GM19395 (cell line): Measurements from ENCODE around the gene PTCSC3.
"Not testable (repeated sequence)": the region's sequence is repeated elsewhere in the genome, so short reads cannot be mapped to it uniquely, and the experiment has no call there.

Source experiments
- ATAC-seq: cut with Tn5 transposase; IDR thresholded peaks from one replicate; pipeline ENCODE4 v1.9.1; 2021; ENCODE audit warnings: mild to moderate bottlenecking, moderate library complexity; ENCODE audit not compliant: unreplicated experiment

PTCSC3 gene

DNA sequence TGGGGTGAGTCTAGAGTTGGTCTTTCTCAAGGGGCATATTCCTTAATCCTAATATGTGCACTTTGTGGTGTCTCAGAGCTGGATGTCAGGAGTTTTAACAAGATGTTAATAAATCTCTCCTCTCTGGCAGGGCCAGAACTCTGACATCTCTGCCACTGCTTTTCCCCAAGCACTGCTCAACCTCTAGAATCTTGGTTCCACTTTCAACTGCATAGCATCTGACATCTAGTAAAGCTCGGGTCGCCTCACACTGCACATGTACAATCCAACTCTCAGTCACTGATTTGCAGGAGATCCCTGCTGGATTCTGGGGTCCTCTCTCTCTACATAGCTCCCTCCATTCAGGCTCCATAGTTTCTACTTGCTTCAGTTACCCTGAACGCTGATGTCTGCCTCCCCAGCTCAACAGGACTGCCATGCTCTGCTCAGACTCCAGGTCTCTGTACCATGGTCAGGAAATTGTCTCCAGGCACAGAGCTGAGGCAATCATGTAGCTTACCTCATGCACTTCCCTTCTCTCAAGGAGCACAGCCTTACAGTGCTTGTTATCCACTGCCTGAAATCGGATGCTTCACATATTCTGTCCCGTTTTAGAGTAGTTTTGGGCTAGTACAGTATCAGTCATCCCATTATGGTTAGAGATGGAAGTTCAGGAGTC is 1.6 kb downstream of the PTCSC3 start:
- ATAC-seq = no peak

DNA sequence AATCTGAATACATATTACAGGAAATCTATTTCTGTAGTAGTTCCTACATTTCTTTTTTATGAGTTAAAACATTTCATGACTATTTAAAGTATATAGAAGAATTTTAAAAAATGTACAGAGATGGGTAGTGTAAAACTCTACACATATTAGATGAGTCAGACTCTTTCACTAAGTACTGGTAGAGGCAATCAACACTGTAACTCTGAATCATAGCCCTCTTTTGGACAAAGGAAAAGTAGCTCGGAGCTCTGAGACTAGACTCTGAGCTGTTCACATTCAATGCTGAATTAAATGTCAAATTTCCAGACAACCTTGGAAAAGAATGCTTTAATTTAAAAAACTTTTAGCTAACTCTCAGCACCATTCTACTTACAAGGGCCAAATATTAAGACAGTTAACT is 3.4 kb downstream of the PTCSC3 start:
- no peak for ATAC-seq

DNA sequence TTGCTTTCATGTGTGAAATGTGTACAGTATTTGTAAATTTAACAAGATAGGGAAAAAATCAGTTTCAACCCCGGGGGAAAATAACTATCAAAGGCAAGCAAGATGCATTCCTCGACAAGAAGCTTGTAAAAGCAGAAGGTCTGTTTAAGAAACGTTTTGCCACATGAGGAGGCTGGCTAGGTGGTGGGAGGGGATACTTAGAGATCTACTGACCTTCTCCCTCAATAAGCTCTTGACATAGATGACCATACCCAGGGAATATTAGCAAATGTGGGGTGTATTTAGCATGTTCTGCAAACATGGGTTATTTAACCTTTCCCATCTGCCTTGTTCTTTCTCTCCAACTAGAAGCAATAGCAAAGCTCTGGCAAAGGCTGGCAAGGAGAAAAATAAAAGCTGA is 4.9 kb downstream of the PTCSC3 start:
- no peak for ATAC-seq

DNA sequence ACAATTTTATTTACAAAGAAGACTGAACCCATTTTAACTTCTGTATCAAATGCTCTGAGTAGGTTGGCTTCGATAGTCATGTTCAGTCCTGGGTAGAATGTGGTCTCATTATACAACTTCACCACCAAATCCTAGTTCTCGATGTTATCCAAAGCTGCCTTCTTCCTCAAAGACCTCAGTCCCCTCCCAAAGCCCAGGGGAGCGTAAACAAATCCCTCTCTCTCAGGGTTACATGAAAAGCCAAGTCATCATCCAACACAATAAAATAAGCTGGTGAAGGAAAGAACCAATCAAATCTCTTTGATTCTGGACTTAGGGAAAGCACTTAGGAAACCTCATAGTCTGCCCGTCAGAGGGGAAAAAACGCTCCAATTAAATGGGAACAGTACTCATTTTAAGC is 9.1 kb downstream of the PTCSC3 start:
- ATAC-seq = no peak

DNA sequence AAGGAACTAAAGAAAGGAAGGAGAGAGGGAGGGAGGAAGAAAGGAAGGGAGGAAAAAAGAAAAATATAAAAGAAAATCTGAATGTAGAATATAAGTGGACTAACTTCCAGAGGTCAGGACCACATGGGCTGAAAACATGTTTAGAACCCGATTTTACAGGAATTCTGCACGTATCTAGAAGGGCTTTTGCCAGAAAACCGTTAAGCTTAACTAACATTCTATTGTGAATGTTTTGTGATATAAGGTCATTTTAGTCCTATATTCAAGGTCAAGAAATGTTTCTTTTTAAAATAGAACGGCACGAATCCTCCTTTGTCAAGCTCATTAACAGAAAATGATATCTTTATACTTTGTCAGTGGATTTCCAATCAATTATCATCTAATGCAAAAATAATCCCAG is 13.1 kb downstream of the PTCSC3 start:
- ATAC-seq = no peak

DNA sequence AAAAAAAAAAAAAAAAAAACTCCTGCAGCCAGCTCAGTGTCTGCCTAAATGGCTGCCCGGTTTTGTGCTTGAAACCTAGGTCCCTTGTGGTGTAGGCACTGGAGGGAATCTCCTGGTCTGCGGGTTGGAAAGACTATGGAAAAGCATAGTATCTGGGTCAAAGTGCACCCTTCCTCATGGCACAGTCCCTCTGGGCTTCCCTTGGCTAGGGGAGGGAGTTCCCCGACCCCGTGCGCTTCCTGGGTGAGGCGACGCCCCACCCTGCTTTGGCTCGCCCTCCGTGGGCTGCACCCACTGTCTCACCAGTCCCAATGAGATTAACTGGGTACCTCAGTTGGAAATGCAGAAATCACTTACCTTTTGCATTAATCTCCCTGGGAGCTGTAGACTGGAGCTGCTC is 14.3 kb downstream of the PTCSC3 start:
- no peak for ATAC-seq

DNA sequence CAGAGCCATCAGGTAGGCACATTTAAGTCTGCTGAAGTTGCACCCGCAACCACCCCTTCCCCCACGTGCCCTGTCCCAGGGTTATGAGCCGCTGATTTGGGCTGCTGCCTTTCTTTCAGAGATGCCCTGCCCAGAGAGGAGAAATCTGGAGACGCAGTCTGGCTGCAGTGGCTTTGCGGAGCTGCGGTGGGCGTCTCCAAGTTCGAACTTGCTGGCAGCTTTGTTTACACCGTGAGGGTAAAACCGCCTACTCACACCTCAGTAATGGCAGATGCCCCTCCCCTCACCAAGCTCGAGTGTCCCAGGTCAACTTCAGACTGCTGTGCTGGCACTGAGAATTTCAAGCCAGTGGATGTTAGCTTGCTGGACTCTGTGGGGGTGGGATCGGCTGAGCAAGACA is 14.7 kb downstream of the PTCSC3 start:
- ATAC-seq = no peak

DNA sequence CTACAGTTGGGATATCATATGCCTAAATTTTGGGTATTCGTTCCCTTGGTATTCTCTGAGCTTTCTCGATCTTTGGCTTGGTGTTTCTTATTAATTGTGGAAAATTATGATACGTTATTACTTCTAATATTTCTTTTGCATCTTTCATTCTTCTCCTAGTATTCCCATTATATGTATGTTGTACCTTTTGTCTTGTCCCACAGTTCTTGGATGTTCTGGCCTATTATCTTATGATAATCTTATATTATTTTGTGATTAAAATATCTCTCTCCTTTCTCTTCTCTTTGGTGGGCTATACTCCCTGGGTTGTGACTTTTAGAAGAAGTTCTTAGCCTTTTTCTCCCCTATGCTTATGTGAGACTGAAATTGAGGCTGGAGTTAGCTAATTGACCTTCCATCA is 25.2 kb downstream of the PTCSC3 start:
- ATAC-seq = no peak

DNA sequence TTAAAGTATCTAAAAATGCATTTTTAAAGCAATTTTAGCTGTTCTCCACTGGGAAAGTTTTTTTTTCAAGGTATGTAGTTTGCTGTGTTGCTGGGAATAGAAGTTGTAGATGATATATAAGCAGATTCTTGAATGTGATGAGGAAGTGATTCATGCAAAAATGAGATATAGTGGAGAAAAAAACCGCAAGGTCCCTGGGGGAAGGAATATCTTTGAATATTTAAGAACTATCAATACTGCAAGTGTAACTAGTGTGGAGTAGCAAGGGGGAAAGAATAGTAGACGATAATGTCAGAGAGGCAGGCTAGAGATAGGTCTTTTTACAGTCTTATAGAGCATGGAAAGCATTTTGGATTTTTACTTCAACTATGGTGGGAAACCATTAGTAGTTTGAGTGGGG is 42.5 kb downstream of the PTCSC3 start:
- no peak for ATAC-seq

DNA sequence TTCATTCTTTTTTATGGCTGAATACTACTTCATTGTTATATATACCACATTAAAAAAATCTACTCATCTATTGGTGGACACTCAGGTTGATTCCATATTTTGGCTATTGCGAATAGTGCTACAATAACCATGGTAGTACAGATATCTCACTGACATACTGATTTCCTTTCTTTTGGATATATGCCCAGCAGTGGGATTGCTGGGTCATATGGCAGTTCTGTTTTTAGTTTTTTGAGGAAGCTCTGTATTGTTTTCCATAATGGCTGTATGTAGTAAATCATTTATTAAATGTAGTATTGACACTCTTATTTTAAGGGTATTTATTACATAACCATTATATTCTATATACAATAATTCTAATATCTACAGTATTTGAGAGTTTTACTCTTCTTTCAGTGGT is 43.7 kb downstream of the PTCSC3 start:
- no peak for ATAC-seq

DNA sequence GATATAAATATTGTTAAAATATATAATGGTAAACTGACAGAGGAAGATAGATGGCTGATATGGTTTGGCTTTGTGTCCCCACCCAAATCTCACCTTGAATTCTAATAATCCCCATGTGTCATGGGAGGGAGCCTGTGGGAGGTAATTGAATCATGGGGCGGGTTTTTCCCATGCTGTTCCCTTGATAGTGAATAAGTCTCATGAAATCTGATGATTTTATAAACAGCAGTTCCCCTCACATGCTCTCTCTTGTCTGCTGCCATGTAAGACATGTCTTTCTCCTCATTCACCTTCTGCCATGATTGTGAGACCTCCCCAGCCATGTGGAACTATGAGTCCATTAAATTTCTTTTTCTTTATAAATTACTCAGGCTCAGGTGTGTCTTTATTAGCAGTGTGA is 46.3 kb downstream of the PTCSC3 start:
- no peak for ATAC-seq

DNA sequence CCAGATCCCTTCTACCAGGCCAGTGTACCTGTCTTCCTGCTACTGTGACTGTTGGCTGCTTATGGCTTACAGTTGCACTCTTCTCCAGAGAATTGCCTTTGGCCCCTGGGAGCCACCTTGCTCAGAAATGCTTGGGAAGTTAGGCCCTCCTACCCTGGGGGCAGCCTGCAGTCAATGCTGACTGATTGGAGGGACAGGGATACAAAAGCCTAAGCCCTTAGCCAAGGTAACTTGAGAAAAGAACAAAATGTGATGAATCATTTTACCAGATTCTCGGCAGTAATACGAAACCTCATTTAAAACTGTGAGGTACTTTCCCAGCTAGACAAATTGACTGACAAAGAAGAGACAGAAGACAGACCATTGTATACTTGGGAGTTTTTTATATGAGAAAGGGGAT is 47.3 kb downstream of the PTCSC3 start:
- ATAC-seq = no peak

DNA sequence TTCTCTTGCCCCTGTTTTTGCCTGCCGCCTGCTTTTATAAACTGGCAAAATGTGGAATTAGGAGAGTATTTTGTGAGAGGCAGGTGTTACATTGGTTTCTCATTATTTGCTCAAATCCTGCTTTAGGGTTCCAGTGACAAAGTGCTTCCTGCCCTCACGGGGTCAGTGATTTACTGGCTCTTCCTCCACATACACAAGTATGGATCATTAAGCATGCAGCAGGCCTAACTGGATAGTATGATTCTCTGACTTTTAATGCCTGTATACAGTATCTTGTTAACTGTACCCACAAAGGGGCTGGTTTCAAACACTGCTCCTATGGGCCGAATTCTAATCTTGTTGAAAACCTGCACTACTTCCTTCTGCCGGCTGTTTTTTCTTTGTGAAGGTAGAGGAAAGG is 63.2 kb downstream of the PTCSC3 start:
- no peak for ATAC-seq

DNA sequence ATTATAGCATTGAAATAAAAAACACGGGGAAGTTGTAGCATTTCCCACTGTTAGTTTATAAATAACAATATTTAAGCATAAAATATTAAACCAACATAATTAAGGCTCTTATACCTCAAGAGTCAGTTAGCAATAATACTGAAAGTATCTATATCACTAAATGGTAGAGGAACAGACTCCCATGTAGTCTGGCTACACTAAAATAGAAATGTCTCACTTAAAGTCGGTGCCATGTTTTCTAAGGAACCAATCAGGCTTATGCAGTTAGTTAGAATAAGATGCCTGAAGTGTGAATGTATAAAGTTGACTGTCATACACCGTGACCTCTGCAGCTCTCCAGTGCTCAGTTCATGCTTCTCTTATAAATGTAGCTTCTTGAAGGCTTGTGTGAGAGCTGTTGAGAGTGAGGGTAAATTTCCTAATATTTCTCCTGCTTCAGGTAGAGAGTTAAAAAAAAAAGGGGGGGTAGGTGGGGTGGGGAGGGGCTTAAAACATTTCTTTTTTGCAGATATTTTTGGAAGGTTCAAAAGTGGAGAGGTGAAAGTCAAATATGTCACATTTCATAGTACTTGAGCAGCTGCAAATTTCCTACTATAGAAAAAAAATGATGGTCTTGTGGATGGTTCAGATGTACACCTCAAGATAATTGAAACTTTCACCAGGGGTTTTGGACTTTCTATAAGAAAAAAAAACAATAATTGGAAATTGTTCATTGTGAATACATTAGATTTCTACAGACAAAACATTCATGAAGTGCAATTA is 64.5 kb downstream of the PTCSC3 start:
- ATAC-seq = no peak

DNA sequence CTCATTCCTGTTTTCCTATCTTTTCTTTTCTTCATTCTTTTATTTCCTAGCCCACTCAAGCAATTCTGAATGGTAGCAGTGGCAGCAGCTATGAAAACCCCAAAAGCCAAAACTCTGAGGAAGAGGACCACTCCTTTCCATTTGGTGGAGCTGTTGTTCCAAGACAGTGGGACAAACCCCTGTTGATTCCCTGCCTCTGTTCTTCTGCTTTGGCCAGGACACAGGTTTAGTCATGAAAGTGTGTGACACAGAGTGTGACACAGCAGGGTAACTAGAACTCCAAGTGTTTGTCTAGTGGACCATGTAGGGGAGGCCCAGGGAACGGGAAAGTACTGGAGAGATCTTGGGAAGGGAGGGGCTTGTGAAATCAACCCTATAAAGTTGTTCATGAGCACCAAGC is 71.1 kb downstream of the PTCSC3 start:
- no peak for ATAC-seq

DNA sequence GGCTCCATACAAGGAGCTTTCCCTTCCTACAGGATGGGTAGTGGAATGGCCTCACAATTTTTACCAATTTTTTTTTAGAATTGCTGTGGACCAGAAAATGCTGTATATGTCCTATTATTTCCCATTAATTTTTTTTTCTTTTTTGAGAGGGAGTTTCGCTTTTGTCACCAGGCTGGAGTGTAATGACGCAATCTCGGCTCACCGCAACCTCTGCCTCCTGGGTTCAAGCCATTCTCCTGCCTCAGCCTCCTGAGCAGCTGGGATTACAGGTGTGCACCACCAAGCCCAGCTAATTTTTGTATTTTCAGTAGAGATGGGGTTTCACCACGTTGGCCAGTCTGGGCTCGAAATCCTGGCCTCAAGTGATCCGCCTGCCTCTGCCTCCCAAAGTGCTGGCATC is 72.3 kb downstream of the PTCSC3 start:
- not testable (repeated sequence) for ATAC-seq

DNA sequence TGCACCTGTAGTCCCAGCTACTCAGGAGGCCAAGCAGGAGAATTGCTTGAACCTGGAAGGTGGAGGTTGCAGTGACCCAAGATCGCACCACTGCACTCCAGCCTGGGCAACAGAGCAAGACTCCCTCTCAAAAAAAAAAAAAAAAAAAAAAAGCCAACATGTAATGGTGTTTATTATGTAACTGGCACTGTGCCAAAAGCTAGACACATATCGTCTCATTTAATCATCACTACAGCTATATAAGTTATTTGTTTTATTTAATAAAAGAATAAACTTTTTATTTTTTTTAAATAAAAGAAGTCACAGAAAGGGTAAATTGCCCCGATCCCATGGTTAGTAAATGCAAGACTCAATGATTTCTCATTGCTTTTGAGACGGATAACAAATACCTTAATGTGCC is 76.9 kb downstream of the PTCSC3 start:
- no peak for ATAC-seq

DNA sequence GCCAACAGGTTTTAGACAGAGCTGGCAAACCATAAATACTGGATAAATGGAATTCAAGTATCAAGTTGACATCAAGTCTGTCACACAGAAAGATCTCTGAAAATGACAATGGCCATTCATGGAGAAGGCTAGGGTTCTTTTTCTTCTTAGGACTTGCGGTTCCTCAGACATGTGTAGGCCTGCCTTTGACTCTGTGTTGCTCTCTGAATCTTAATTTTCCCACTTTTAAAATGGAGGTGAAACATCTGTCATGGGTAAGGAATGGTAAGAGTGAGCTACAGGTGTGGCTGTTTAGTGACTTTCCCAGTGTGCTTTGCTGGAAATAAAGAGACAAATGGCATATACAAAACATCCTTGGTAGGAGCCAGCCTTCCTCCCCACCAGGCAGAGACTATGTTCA is 79.2 kb downstream of the PTCSC3 start:
- ATAC-seq = no peak

DNA sequence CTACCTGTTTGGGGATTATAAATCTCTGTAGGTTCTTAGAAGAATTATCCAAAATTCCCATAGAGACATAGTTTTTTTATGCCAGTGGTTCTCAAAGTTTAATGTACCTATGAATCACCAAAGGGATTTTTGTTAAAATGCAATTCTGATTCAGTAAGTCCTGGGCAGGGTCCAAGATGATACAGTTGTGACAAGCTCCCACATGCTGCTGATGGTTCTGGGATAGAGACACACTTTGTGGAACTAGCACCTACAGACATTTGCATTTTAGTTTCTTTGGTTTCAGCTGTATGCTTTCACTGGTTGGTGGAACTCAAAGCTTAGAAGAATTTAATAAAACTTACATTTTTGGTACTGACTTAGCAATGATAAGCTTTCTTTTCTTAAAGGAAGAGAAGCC is 80.4 kb downstream of the PTCSC3 start:
- ATAC-seq = no peak

DNA sequence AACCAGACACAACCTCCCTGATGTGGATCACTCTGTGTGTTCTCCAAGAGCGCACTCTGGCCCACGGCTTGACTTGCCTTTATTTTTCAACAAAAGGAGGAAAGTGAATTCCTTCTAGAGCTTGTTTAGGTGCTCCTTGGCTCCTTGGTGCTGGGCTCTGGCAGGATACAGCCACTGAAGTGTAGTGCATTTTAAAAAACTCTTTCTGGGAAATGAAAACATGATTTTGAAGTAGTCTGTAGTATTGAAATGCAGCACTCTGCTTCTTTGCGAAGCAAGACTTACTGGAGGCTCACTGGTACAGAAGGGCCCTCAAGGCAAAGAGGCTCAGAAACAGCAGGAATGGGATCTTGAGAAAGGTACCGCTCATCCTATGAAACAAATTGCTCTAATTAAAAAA is 81.6 kb downstream of the PTCSC3 start:
- ATAC-seq = no peak

DNA sequence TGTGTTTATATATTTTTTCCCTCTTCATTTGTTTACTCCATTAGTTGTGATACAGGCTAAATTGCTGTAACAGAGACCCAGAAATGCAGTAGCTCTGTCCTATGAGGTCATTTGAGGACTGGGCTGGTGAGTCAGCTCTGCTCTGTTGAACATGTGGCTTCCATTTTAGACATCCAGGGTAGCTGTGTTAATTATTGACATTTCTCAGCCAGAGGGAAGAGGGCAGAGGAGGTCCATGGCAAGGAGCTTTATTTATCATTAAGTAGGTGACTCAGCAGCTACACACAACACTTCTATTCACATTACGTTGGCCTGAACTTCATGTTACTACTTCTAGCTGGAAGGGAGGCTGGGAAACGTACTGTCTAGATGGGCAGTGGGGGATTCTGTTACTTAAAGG is 85.4 kb downstream of the PTCSC3 start:
- peak; percentile 96 for ATAC-seq

DNA sequence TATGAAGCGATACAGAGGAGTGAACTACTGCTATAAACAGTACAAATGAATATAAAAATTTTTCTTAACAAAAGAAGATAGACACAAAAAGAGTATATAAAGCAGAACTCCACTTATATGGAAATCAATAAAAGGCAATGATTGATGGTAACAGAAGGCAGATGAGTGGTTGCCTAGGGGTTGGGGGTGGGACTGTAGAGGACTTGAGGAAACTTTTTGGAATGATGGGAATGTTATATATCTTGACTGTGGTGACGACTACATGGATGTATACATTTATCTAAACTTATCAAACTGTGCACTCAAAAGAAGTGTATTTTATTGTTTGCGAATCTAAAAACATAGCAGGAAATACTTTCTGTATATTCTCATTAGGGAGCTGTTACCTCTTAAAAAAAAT is 89.1 kb downstream of the PTCSC3 start:
- ATAC-seq = no peak
